ES-I3 (cell line): Measurements from ENCODE around the gene SLC18A3.

Experiments used
- H3K36me3 ChIP-seq: 2 replicates; pipeline ENCODE4 v1.6.1; 2013; ENCODE audit warnings: mild to moderate bottlenecking, low read length, control low read depth, moderate library complexity; ENCODE audit not compliant: insufficient read depth
- H3K4me1 ChIP-seq: 2 replicates; pipeline ENCODE4 v1.6.1; 2013; ENCODE audit warnings: mild to moderate bottlenecking, control low read depth, low read length; ENCODE audit not compliant: insufficient read depth
- H3K9ac ChIP-seq: 2 replicates; pipeline ENCODE4 v1.6.1; 2013; ENCODE audit warnings: low read depth, mild to moderate bottlenecking, low read length, moderate library complexity
- H3K9me3 ChIP-seq: 2 replicates; pipeline ENCODE4 v1.6.1; 2013; ENCODE audit warnings: mild to moderate bottlenecking, low read length, moderate library complexity; ENCODE audit not compliant: control insufficient read depth, insufficient read depth

Gene SLC18A3

DNA sequence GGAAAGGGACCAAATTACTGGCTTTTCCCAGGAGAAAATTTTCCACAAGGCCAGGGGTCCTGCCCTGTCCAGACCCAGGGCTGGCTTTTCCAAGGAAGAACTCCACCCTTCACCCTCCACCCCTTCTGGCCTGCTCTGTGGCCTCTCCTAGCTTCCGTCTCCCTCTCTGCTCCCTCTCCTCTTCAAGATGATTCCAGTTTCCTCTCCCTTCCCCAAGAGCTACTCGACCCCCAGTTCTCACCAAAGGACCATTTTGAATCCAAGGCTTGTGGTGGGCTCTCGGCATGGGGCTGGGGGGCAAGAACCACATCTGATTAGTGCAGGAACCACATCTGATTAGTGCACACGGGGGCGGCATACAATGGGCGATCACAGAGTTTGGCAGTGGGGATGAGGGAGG, 11.5 kb downstream of the SLC18A3 start:
- Histone ChIP-seq H3K9me3 (no peaks in the 10 kb centered on the region), H3K4me1 (0 out of 2 replicates have a peak, but pooled peaks cover 2% of the 10 kb centered on the region), H3K9ac (no peak overlapping the region), H3K36me3 (no peaks in the 10 kb centered on the region)

DNA sequence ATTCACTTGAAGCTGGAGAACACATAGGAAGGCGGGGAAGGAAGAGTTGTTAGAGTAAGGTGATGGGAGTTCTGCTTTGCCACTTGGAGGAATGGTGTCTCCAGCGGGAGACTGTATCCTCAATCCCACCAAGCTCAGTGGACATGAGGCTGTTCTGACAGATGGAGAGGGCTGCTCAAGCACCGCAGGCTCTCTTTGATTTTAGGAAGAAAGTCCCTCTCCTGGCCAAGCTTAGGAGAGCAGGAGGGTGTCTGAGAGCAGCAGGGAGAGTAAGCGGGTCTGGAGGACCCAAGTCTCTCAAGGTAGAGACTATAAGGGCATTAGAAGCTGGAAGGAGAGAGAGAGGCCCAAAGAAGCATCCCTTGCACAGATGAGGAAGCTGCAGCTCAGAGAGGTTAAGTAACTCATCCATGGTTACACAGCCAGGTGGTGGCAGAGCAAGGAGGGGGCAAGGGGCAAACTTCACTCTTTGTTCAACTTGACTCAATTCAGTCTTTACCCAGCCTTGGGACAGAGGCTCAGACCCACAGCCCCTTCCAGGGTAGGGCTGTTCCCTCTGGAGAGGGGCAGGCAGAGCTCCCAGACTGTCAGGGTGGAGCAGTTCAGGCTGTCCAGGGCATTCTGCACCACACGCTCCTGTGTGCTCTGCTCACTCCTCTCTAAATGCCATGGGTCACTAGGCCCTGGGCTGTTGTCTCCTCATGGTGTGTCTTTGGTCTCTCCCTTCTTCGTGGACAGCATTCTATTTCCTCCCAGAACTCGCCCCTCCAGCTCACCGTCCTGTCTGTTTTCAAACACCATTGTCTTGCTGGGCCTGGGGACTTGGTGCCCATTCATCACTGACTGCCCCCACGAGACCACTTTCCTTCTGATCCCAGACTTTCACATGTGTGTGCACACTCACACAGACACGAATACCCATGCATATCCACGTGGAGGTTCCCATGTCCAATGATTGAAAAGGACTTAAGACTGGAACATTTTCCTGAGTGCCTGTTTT, 12.6 kb downstream of the SLC18A3 start:
- Histone ChIP-seq H3K9me3 (no peaks in the 10 kb centered on the region), H3K36me3 (no peaks in the 10 kb centered on the region), H3K4me1 (0 out of 2 replicates have a peak, but pooled peaks cover 2% of the 10 kb centered on the region), H3K9ac (no peak overlapping the region)

- no peaks in the 10 kb centered on the region for H3K36me3 ChIP-seq
Observed at GRCh38 chr10:49624629-49625028, 14.5 kb downstream of the SLC18A3 start.

DNA sequence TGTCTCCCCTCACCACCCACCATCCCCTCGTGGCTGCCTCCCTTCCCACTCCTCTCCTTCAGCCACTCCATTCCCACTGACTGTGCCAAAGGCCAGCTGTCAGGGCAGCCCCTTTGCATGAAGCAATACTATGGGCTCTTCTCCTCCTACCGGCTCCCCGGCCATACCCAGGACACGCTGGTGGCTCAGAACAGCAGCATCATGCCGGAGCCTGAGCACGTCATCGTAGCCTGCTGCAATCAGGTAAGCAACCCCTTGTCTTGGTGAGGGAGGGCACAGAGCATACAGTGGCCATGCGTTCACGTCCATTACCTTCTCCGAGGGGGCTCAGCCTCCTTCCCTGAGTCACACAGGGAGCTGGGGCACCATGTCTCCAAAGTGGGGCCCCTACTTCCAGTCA, 15.3 kb downstream of the SLC18A3 start:
- H3K36me3 ChIP-seq: no peaks in the 10 kb centered on the region
- no peak overlapping the region for H3K9ac ChIP-seq
- H3K4me1 ChIP-seq: 0 out of 2 replicates have a peak, but pooled peaks cover 2% of the 10 kb centered on the region
- no peaks in the 10 kb centered on the region for H3K9me3 ChIP-seq

More at GRCh38 chr10:49624629-49625028, 14.5 kb downstream of the SLC18A3 start:
- no peak overlapping the region for H3K9ac ChIP-seq
- H3K9me3 ChIP-seq: no peaks in the 10 kb centered on the region
- 0 out of 2 replicates have a peak, but pooled peaks cover 2% of the 10 kb centered on the region for H3K4me1 ChIP-seq

GRCh38 chr10:49627038-49627437, 16.9 kb downstream of the SLC18A3 start:
- H3K9ac ChIP-seq: no peak overlapping the region
- H3K4me1 ChIP-seq: 0 out of 2 replicates have a peak, but pooled peaks cover 2% of the 10 kb centered on the region
- H3K36me3 ChIP-seq: no peaks in the 10 kb centered on the region
- no peaks in the 10 kb centered on the region for H3K9me3 ChIP-seq

DNA sequence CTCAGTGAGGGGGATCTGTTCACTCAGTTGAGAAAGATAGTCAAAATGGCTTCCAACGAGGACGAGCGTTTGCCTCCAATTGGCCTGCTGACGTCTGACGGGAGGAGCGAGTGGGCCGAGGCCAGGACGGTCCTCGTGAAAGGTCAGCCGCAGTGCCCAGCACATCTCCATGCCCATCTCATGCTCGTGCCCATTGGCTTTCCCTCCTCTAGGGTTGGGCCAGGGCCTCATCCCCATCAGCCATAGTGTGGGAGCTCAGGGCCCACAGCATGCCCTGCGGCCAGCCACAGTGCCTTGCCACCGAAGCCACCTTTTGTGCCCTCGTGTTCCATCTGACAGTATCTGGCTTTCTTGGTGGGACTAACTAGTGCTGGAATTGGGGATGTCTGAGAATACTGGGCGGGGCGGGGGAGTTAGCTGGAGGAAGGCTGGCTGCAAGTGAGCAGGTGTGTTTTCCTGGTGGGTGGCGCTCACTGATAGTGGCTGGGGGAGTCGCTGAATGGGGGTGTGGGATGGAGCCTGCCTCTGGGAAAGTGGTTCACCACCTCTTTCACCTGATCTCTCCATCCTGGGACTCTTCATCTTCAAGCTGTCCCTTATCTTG, 17.6 kb downstream of the SLC18A3 start:
- no peaks in the 10 kb centered on the region for H3K9me3 ChIP-seq
- H3K9ac ChIP-seq: no peak overlapping the region
- H3K4me1 ChIP-seq: 0 out of 2 replicates have a peak, but pooled peaks cover 2% of the 10 kb centered on the region
- no peaks in the 10 kb centered on the region for H3K36me3 ChIP-seq

GRCh38 chr10:49628599-49628998, 18.5 kb downstream of the SLC18A3 start:
- no peaks in the 10 kb centered on the region for H3K9me3 ChIP-seq
- H3K4me1 ChIP-seq: 0 out of 2 replicates have a peak, but pooled peaks cover 1% of the 10 kb centered on the region
- no peak overlapping the region for H3K9ac ChIP-seq
- H3K36me3 ChIP-seq: no peaks in the 10 kb centered on the region

- Histone ChIP-seq H3K36me3 (no peaks in the 10 kb centered on the region), H3K4me1 (no peaks in the 10 kb centered on the region)
Observed at GRCh38 chr10:49629431-49629881, 19.3 kb downstream of the SLC18A3 start.

GRCh38 chr10:49631975-49632374, 21.9 kb downstream of the SLC18A3 start:
- Histone ChIP-seq H3K9ac (no peak overlapping the region), H3K9me3 (no peaks in the 10 kb centered on the region), H3K36me3 (no peaks in the 10 kb centered on the region), H3K4me1 (no peaks in the 10 kb centered on the region)

More at GRCh38 chr10:49629431-49629881, 19.3 kb downstream of the SLC18A3 start:
- Histone ChIP-seq H3K9ac (no peak overlapping the region), H3K9me3 (no peaks in the 10 kb centered on the region)

DNA sequence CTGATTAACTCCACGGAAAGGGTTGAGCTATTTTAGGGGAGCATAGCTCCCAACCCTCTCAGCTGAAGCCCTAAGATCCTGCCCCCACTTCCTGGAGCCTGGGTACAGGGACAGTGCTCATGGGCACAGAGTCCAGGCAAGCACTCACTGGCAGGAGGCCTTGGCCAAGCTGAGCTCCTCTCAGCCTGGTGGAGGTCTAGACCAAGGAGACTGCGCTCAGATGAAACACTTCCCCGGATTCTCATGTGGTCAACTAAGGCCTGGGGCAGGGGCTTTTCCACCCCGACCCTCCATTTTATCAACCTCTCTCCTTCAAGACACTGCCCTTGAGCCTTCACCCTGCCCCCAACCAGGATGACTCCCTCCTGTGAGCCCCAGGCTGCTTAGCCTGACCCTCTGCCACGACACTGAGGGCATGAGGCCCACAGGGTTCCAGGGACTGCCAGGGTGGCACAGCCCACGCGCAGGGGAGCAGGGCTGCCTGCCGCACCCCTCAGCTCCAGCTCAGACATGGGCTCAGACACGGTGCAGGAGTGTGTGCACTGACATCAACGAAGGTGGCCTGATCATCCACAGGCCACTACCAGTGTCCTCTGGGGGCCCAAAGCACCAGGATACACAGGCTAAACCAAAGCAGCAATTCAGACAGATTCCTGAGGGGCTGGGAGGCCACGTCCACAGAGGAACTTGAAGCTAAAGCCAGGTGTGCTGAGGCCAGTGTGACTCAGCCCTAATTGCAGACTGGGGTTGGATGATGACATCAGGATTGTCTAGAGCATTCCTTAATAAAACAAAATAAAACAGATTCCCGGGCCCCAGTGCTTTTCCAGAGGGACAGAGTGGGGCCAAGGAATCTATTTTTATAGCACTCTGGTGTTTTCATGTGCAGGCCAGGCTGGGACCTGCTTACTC, 22.6 kb downstream of the SLC18A3 start:
- H3K9me3 ChIP-seq: no peaks in the 10 kb centered on the region
- no peak overlapping the region for H3K9ac ChIP-seq
- H3K4me1 ChIP-seq: no peaks in the 10 kb centered on the region
- H3K36me3 ChIP-seq: no peaks in the 10 kb centered on the region

- Histone ChIP-seq H3K36me3 (no peaks in the 10 kb centered on the region), H3K9ac (no peak overlapping the region), H3K9me3 (no peaks in the 10 kb centered on the region), H3K4me1 (no peaks in the 10 kb centered on the region)
Observed at GRCh38 chr10:49633327-49634068, 23.4 kb downstream of the SLC18A3 start.

DNA sequence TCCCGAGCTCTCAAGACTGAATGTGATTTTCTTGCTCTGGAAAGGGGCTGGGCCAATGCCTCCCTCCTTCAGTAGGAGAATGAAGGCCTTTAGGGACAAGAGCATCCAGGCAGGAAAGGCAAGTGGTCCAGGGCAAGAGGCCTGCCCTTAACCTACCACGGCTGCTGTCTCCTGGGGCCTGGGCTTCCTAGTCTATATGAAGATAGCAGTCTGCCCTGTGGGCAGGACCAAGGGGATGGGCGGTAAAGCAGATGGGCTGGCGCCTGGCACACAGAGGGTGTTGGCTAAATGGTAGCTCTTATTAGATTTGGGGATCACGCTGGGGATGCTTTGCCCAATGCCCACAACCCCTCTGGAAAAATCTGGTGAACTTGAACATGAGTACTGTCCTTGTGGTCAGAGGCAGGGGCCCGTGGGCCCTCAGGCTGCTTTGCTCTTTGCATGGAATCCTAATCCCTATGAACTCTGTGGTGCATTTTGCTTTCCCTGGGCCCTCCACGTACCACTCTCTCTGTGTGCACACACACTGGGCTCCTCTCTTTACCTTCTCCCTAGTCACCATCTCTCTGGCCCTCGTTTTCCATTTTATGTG, 24.1 kb downstream of the SLC18A3 start:
- H3K9me3 ChIP-seq: no peaks in the 10 kb centered on the region
- no peak overlapping the region for H3K9ac ChIP-seq
- H3K36me3 ChIP-seq: no peaks in the 10 kb centered on the region
- no peaks in the 10 kb centered on the region for H3K4me1 ChIP-seq

DNA sequence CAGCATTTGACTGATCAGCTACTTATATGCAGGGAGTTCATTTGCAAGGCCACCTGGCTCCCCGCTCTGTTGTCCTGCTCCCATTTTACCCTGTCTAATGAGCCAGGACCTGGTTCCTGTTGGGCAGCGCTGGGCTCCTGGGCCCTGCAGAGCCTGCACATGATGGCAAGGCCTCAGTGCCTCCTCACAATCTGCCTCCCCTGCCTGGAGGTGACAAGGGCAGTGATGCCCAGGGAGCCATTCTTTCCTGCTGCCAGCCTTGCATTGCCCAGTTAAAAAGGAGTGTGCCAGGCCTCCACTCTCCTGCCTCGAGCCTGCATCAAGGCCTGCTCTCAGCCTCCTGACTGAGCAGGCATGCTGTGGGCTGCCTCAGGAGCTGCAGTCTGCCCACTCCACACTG, 32.2 kb downstream of the SLC18A3 start:
- H3K9ac ChIP-seq: no peak overlapping the region
- no peaks in the 10 kb centered on the region for H3K4me1 ChIP-seq
- H3K9me3 ChIP-seq: no peaks in the 10 kb centered on the region
- H3K36me3 ChIP-seq: no peaks in the 10 kb centered on the region
